ENCODE results near the gene TRIM56.
"Not testable (repeated sequence)": the region's sequence is repeated elsewhere in the genome, so short reads cannot be mapped to it uniquely, and the experiment has no call there.

TRIM56 gene

GRCh38 chr7:101089876-101090275 is 4.6 kb downstream of the TRIM56 start:
- Histone ChIP-seq H3K4me3 (ENCODE audit: low read length) (no peak overlapping the region), H3K4me1 (ENCODE audit: control insufficient read depth, insufficient read depth, low read length) (no peaks in the 10 kb centered on the region; the same call in 1 of the 2 replicates), H3K27ac (ENCODE audit: low read length) (no peak overlapping the region), H3K27me3 (ENCODE audit: control insufficient read depth, insufficient read depth, low read length) (no peaks in the 10 kb centered on the region), H3K36me3 (ENCODE audit: control insufficient read depth, insufficient read depth, low read length) (peaks cover 17% of the 10 kb centered on the region), H3K9me3 (ENCODE audit: control insufficient read depth, insufficient read depth, low read length) (no peaks in the 10 kb centered on the region)
- no CpG with 5 or more reads among the region's 9 CpGs for WGBS (ENCODE audit: insufficient coverage, insufficient read length)
- DNase-seq (ENCODE audit: low read depth, low spot score) = no peak

DNA sequence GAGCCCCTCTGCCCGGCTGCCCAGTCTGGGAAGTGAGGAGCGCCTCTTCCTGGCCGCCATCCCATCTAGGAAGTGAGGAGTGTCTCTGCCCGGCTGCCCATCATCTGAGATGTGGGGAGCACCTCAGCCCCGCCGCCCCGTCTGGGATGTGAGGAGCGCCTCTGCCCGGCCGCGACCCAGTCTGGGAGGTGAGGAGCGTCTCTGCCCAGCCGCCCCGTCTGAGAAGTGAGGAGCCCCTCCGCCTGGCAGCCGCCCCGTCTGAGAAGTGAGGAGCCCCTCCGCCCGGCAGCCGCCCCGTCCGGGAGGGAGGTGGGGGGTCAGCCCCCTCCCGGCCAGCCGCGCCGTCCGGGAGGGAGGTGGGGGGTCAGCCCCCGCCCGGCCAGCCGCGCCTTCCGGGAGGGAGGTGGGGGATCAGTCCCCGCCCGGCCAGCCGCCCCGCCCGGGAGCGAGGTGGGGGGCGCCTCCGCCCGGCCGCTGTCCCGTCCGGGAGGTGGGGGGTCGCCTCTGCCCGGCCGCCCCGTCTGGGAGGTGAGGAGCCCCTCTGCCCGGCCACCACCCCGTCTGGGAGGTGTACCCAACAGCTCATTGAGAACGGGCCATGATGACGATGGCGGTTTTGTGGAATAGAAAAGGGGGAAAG is 7.1 kb downstream of the TRIM56 start:
- not testable (repeated sequence) for H3K4me1 ChIP-seq (ENCODE audit: control insufficient read depth, insufficient read depth, low read length); DNase-seq (ENCODE audit: low read depth, low spot score); H3K9me3 ChIP-seq (ENCODE audit: control insufficient read depth, insufficient read depth, low read length); H3K4me3 ChIP-seq (ENCODE audit: low read length); H3K27ac ChIP-seq (ENCODE audit: low read length); H3K27me3 ChIP-seq (ENCODE audit: control insufficient read depth, insufficient read depth, low read length)
- H3K36me3 ChIP-seq (ENCODE audit: control insufficient read depth, insufficient read depth, low read length) = peaks cover 14% of the 10 kb centered on the region
- WGBS (ENCODE audit: insufficient coverage, insufficient read length) = no CpG with 5 or more reads among the region's 53 CpGs

DNA sequence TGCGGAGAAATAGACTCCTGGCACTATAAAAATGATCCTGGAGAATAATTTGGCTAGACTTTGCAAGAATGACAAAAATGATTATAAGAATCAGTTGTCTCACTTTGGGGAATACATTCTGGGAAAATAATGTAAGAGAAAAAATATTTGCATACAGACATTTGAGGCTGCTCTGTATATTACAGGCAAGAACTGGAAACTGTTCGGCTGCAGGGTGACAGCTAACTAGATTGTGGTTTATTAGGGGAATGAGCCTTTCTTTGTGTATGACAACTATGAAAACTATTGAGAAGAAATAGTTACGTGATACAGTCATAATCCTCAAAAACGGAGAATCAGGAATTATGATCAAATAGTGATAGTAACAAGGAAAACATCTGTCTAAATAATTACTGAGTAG is 8.6 kb downstream of the TRIM56 start:
- no CpG with 5 or more reads among the region's 4 CpGs for WGBS (ENCODE audit: insufficient coverage, insufficient read length)
- H3K27ac ChIP-seq (ENCODE audit: low read length) = no peak overlapping the region
- H3K4me1 ChIP-seq (ENCODE audit: control insufficient read depth, insufficient read depth, low read length) = peaks cover 2% of the 10 kb centered on the region
- no peaks in the 10 kb centered on the region for H3K27me3 ChIP-seq (ENCODE audit: control insufficient read depth, insufficient read depth, low read length)
- no peaks in the 10 kb centered on the region for H3K9me3 ChIP-seq (ENCODE audit: control insufficient read depth, insufficient read depth, low read length)
- H3K4me3 ChIP-seq (ENCODE audit: low read length) = no peak overlapping the region
- peaks cover under 1% of the 10 kb centered on the region for H3K36me3 ChIP-seq (ENCODE audit: control insufficient read depth, insufficient read depth, low read length)
- DNase-seq (ENCODE audit: low read depth, low spot score) = no peak

DNA sequence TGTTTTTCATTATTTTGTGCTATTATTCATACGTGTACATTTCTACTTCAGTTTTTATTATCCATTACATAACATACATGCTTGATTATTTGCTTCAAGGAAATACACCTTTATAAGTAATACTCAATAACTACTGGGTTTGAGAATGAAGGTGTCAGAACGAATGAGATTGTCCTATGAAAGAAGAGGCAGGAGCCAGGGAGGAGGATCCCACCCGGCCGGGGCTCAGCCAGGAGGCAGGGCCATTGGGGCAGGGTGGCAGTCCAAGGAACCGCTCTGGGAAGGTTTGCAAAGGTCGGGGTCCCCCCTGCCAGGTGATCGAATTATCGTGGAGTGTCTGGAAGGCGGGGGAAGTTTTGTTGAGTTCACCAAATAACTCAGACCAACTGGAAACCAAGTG is 9.1 kb downstream of the TRIM56 start:
- Histone ChIP-seq H3K27ac (ENCODE audit: low read length) (no peak overlapping the region), H3K27me3 (ENCODE audit: control insufficient read depth, insufficient read depth, low read length) (no peaks in the 10 kb centered on the region), H3K36me3 (ENCODE audit: control insufficient read depth, insufficient read depth, low read length) (no peaks in the 10 kb centered on the region; the same call in 1 of the 2 replicates), H3K4me1 (ENCODE audit: control insufficient read depth, insufficient read depth, low read length) (peaks cover 2% of the 10 kb centered on the region), H3K4me3 (ENCODE audit: low read length) (no peak overlapping the region), H3K9me3 (ENCODE audit: control insufficient read depth, insufficient read depth, low read length) (no peaks in the 10 kb centered on the region)
- no peak for DNase-seq (ENCODE audit: low read depth, low spot score)
- WGBS (ENCODE audit: insufficient coverage, insufficient read length) = no CpG with 5 or more reads among the region's 9 CpGs

GRCh38 chr7:101094791-101095375 is 9.6 kb downstream of the TRIM56 start:
- Histone ChIP-seq H3K27ac (ENCODE audit: low read length) (no peak overlapping the region), H3K4me3 (ENCODE audit: low read length) (no peak overlapping the region), H3K27me3 (ENCODE audit: control insufficient read depth, insufficient read depth, low read length) (no peaks in the 10 kb centered on the region), H3K4me1 (ENCODE audit: control insufficient read depth, insufficient read depth, low read length) (peaks cover 2% of the 10 kb centered on the region), H3K36me3 (ENCODE audit: control insufficient read depth, insufficient read depth, low read length) (no peaks in the 10 kb centered on the region; the same call in 1 of the 2 replicates), H3K9me3 (ENCODE audit: control insufficient read depth, insufficient read depth, low read length) (no peaks in the 10 kb centered on the region)
- peak; percentile 72 for DNase-seq (ENCODE audit: low read depth, low spot score)
- WGBS (ENCODE audit: insufficient coverage, insufficient read length) = no CpG with 5 or more reads among the region's 12 CpGs

DNA sequence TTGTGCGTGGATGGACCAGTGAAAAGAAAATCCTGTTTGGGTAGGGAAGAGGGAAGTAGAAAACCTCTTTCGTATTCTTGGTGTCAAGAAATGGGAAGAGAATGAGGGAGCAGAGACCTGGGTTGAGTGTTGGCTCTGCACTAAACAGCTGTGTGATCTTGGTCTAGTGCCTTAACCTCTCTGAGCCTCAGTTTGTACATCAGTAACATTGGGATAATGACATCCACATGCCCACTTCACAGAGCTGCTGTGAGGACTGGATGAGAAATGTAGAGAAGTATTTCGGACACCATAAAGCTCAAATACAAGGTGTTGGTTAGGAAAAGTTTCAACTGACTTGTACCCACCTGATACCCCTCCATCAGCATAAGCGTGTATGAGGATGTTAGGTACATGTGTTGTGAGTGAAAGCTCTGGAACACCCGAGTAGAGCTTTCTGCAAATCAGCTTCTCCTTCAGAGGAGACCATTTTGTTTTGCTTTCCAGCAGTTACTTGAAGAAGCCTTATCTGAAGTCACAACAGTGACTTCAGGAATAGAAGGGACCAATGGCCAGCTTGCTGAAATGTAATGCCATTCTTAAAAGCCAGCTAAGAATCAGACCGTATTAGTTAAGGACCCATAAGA is 11.2 kb downstream of the TRIM56 start:
- H3K36me3 ChIP-seq (ENCODE audit: control insufficient read depth, insufficient read depth, low read length) = no peaks in the 10 kb centered on the region
- peaks cover 5% of the 10 kb centered on the region for H3K4me1 ChIP-seq (ENCODE audit: control insufficient read depth, insufficient read depth, low read length)
- no CpG with 5 or more reads among the region's 6 CpGs for WGBS (ENCODE audit: insufficient coverage, insufficient read length)
- no peak overlapping the region for H3K27ac ChIP-seq (ENCODE audit: low read length)
- H3K9me3 ChIP-seq (ENCODE audit: control insufficient read depth, insufficient read depth, low read length) = no peaks in the 10 kb centered on the region
- no peak for DNase-seq (ENCODE audit: low read depth, low spot score)
- H3K4me3 ChIP-seq (ENCODE audit: low read length) = no peak overlapping the region
- no peaks in the 10 kb centered on the region for H3K27me3 ChIP-seq (ENCODE audit: control insufficient read depth, insufficient read depth, low read length)

DNA sequence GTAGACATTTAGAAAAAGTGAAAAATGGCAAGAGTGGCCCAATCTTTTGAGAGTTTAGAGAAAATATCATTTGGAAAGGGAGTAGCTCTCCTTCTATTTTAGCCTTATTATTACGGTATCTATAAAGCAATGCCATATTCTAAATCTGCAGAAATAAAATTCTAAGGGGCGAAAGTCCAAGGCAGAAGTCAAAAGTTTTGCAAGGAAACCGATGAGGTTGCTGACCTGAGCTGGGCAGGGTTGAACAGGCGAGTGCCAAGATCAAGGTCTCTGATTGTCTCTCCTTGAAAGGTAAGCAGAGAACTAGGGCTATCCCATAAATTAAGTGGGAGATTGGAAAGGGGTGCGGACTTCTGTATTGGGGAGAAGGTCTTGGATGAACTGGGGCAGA is 11.7 kb downstream of the TRIM56 start:
- H3K27ac ChIP-seq (ENCODE audit: low read length) = no peak overlapping the region
- no peaks in the 10 kb centered on the region for H3K9me3 ChIP-seq (ENCODE audit: control insufficient read depth, insufficient read depth, low read length)
- no peak overlapping the region for H3K4me3 ChIP-seq (ENCODE audit: low read length)
- WGBS (ENCODE audit: insufficient coverage, insufficient read length) = no CpG with 5 or more reads among the region's 5 CpGs
- DNase-seq (ENCODE audit: low read depth, low spot score) = no peak
- H3K36me3 ChIP-seq (ENCODE audit: control insufficient read depth, insufficient read depth, low read length) = no peaks in the 10 kb centered on the region
- H3K4me1 ChIP-seq (ENCODE audit: control insufficient read depth, insufficient read depth, low read length) = peaks cover 5% of the 10 kb centered on the region
- H3K27me3 ChIP-seq (ENCODE audit: control insufficient read depth, insufficient read depth, low read length) = no peaks in the 10 kb centered on the region

GRCh38 chr7:101097561-101097960 is 12.3 kb downstream of the TRIM56 start:
- Histone ChIP-seq H3K36me3 (ENCODE audit: control insufficient read depth, insufficient read depth, low read length) (no peaks in the 10 kb centered on the region), H3K27ac (ENCODE audit: low read length) (no peak overlapping the region), H3K27me3 (ENCODE audit: control insufficient read depth, insufficient read depth, low read length) (no peaks in the 10 kb centered on the region), H3K9me3 (ENCODE audit: control insufficient read depth, insufficient read depth, low read length) (no peaks in the 10 kb centered on the region), H3K4me3 (ENCODE audit: low read length) (no peak overlapping the region), H3K4me1 (ENCODE audit: control insufficient read depth, insufficient read depth, low read length) (peaks cover 5% of the 10 kb centered on the region)
- no CpG with 5 or more reads among the region's 4 CpGs for WGBS (ENCODE audit: insufficient coverage, insufficient read length)
- DNase-seq (ENCODE audit: low read depth, low spot score) = no peak

GRCh38 chr7:101099969-101100781 is 14.9 kb downstream of the TRIM56 start:
- DNase-seq (ENCODE audit: low read depth, low spot score) = peak; percentile 58
- H3K4me1 ChIP-seq (ENCODE audit: control insufficient read depth, insufficient read depth, low read length) = peaks cover 5% of the 10 kb centered on the region

More at GRCh38 chr7:101099969-101100781, 14.9 kb downstream of the TRIM56 start:
- WGBS (ENCODE audit: insufficient coverage, insufficient read length) = no CpG with 5 or more reads among the region's 26 CpGs
- no peaks in the 10 kb centered on the region for H3K27me3 ChIP-seq (ENCODE audit: control insufficient read depth, insufficient read depth, low read length)
- no peaks in the 10 kb centered on the region for H3K9me3 ChIP-seq (ENCODE audit: control insufficient read depth, insufficient read depth, low read length)
- H3K27ac ChIP-seq (ENCODE audit: low read length) = no peak overlapping the region
- no peaks in the 10 kb centered on the region for H3K36me3 ChIP-seq (ENCODE audit: control insufficient read depth, insufficient read depth, low read length)
- H3K4me3 ChIP-seq (ENCODE audit: low read length) = no peak overlapping the region

Data from iPS DF 6.9 (cell line).